ENCODE data around the gene SMIM23. TPM values are rescaled to one million over a fixed set of nuclear protein-coding genes. Genes with fewer than 3 reads are reported as not detected.
A peak's percentile ranks its signal among the peaks of the same experiment; 100 is the strongest.

The SMIM23 gene
- total RNA-seq, 1 donor: not detected

- no peak overlapping the region for H3K4me3 ChIP-seq (ENCODE audit: low read depth, low read length)
- DNase-seq (ENCODE audit: low read depth): no peak
- TF ChIP-seq CTCF (IDR thresholded peaks at IDR 0.05; ENCODE audit: insufficient read depth, low read depth, low read length): no peak
Measured at GRCh38 chr5:171744882-171745281, 40.7 kb upstream of the SMIM23 start.

GRCh38 chr5:171745602-171746001 lies 40.0 kb upstream of the SMIM23 start:
- no peak overlapping the region for H3K4me3 ChIP-seq (ENCODE audit: low read depth, low read length)
- no peak for TF ChIP-seq CTCF (IDR thresholded peaks at IDR 0.05; ENCODE audit: insufficient read depth, low read depth, low read length)
- DNase-seq (ENCODE audit: low read depth): no peak

GRCh38 chr5:171747061-171747859 lies 38.4 kb upstream of the SMIM23 start:
- DNase-seq (ENCODE audit: low read depth): no peak
- TF ChIP-seq CTCF (IDR thresholded peaks at IDR 0.05; ENCODE audit: insufficient read depth, low read depth, low read length): no peak
- no peak overlapping the region for H3K4me3 ChIP-seq (ENCODE audit: low read depth, low read length)

- TF ChIP-seq CTCF (IDR thresholded peaks at IDR 0.05; ENCODE audit: insufficient read depth, low read depth, low read length): no peak
Measured at GRCh38 chr5:171748720-171749119, 36.9 kb upstream of the SMIM23 start.

GRCh38 chr5:171749365-171749764 lies 36.3 kb upstream of the SMIM23 start:
- no peak overlapping the region for H3K4me3 ChIP-seq (ENCODE audit: low read depth, low read length)
- no peak for DNase-seq (ENCODE audit: low read depth)
- no peak for TF ChIP-seq CTCF (IDR thresholded peaks at IDR 0.05; ENCODE audit: insufficient read depth, low read depth, low read length)

More at GRCh38 chr5:171748720-171749119, 36.9 kb upstream of the SMIM23 start:
- DNase-seq (ENCODE audit: low read depth): no peak
- no peak overlapping the region for H3K4me3 ChIP-seq (ENCODE audit: low read depth, low read length)

GRCh38 chr5:171750311-171750788 lies 35.3 kb upstream of the SMIM23 start:
- DNase-seq (ENCODE audit: low read depth): peak; percentile 16
- no peak overlapping the region for H3K4me3 ChIP-seq (ENCODE audit: low read depth, low read length)
- TF ChIP-seq CTCF (IDR thresholded peaks at IDR 0.05; ENCODE audit: insufficient read depth, low read depth, low read length): peak; percentile 29

Measured in fibroblast of villous mesenchyme (primary cell).